Bronchial epithelial cell (primary cell): ENCODE measurements around the gene AGBL5. TPM values are rescaled to one million over a fixed set of nuclear protein-coding genes. Genes with fewer than 3 reads are reported as not detected.

Experiments used
- DNase-seq: peaks from one replicate; pipeline ENCODE4 v3.0.0-alpha.2; 2010; ENCODE audit warnings: low read depth
- FAIRE-seq: peaks from 2 replicates; lab custom pipeline; 2011; peaks lifted over from hg19 to GRCh38; lab: Jason Lieb, UNC
- H3K27me3 ChIP-seq: 2 replicates; pipeline ENCODE4 v1.5.1; 2011; ENCODE audit warnings: low read length; ENCODE audit not compliant: control insufficient read depth, insufficient read depth
- H3K36me3 ChIP-seq: 2 replicates; pipeline ENCODE4 v1.5.1; 2011; ENCODE audit warnings: low read length; ENCODE audit not compliant: control insufficient read depth, insufficient read depth
- H3K4me3 ChIP-seq: 2 replicates; pipeline ENCODE4 v1.5.1; 2011; ENCODE audit warnings: mild to moderate bottlenecking, low read depth, low read length, control low read depth
- CTCF ChIP-seq: IDR thresholded peaks from 2 replicates; pipeline ENCODE4 v1.5.1; 2011; ENCODE audit warnings: mild to moderate bottlenecking, moderate library complexity, low read length, control low read depth, inconsistent platforms; ENCODE audit not compliant: insufficient read depth, severe bottlenecking
- total RNA-seq: library from RNA; depleted of rRNA; stranded (reverse); fragments of >200 nt; gene quantifications from 2 replicates; pipeline ENCODE4 v1.2.1, GENCODE V29; 2014

Gene AGBL5
- total RNA-seq, 1 donor from 2014 or later: 9.2 TPM

DNA sequence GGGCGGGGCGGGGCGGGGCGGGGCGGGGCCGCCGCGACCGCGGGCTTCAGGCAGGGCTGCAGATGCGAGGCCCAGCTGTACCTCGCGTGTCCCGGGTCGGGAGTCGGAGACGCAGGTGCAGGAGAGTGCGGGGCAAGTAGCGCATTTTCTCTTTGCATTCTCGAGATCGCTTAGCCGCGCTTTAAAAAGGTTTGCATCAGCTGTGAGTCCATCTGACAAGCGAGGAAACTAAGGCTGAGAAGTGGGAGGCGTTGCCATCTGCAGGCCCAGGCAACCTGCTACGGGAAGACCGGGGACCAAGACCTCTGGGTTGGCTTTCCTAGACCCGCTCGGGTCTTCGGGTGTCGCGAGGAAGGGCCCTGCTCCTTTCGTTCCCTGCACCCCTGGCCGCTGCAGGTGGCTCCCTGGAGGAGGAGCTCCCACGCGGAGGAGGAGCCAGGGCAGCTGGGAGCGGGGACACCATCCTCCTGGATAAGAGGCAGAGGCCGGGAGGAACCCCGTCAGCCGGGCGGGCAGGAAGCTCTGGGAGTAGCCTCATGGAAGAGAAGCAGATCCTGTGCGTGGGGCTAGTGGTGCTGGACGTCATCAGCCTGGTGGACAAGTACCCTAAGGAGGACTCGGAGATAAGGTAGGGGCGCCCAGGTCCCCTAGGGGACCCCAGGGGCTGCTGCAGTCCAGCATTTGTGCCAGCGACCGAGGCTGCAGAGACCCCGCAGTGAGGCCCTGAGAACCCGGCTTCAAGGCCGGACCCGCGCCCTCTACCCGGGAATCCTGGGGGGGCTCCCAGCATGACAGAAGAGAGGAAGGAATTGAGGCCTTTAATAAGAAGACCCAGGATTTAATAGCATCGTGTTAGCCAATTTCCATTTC is 35.5 kb downstream of the AGBL5 start, which contains the start of gene KHK:
KHK (plus strand) TSS at position 49 of the 870 bp plus-strand sequence; CDS start at position 537, 488 bp downstream.
- FAIRE-seq (no peak), DNase-seq (peak; percentile 38)
- H3K36me3 ChIP-seq: no peaks in the 10 kb centered on the region
- no peak for TF ChIP-seq CTCF
- H3K4me3 ChIP-seq: peak within 1 kb of the TSS; percentile 64
- H3K27me3 ChIP-seq: no peaks in the 10 kb centered on the region

- no peak for FAIRE-seq
- no peak for TF ChIP-seq CTCF
- Histone ChIP-seq H3K4me3 (no peak overlapping the region), H3K36me3 (no peaks in the 10 kb centered on the region), H3K27me3 (no peaks in the 10 kb centered on the region)
- no peak for DNase-seq
Observed at GRCh38 chr2:27087823-27088410, 36.4 kb downstream of the AGBL5 start.

DNA sequence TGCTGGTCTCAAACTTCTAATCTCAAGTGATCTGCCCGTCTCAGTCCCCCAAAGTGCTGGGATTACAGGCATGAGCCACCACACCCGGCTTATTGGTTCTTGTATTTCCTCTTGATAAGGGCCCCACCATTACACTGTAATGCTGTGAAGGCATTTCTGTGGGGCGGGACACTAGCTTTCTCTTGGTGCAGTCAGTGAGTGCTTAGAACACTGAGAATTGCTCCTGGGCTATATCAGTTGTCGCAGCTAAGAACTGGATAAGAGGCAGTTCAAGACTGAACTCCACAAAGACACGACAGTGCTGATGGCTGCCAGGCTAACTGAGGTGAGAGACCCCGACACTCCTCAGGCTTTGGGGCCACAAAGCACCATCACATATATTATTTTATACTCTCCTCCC is 37.2 kb downstream of the AGBL5 start:
- no peak for TF ChIP-seq CTCF
- Histone ChIP-seq H3K27me3 (no peaks in the 10 kb centered on the region), H3K4me3 (no peak overlapping the region), H3K36me3 (no peaks in the 10 kb centered on the region)
- no peak for DNase-seq
- FAIRE-seq: no peak

DNA sequence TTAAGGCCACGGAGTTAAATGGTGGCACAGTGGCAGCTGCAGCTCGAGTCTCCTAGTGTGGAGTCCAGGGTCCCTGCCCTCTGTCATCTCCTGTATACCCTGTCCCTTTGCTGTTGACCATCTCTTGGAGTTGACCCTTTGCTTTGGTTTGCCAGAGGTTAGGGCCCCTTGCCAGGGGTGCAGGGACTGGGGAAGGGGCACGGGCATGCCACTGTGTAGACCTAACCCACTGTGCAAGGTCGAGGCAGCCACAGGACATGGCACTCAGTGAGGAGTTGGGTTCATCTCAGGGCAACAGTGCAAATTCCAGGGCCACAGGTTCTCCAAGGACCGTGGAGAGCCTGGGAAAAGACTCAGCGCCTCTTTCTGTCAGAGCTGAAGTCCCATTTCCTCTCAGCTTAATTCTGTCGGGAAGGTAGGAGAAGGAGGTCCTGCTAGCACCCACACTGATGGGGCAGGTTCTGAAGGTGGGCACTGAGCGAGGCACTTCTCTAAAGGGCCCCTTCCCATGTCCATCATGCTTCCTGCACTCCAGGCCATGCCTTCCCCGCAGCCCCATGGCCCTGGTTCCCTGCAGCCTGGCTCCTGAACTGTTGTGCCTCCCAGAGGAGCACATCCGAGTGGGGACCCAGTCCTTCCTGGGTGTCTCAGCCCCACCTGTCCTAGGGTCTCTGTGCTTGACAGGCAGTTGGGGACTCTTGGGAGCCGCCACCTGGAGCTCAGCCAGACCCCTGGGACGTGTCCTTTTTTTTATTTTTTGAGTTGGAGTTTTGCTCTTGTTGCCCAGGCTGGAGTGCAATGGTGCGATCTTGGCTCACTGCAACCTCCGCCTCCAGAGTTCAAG is 37.9 kb downstream of the AGBL5 start:
- H3K27me3 ChIP-seq: no peaks in the 10 kb centered on the region
- no peaks in the 10 kb centered on the region for H3K36me3 ChIP-seq
- FAIRE-seq (no peak), DNase-seq (no peak)
- H3K4me3 ChIP-seq: no peak overlapping the region
- no peak for TF ChIP-seq CTCF

DNA sequence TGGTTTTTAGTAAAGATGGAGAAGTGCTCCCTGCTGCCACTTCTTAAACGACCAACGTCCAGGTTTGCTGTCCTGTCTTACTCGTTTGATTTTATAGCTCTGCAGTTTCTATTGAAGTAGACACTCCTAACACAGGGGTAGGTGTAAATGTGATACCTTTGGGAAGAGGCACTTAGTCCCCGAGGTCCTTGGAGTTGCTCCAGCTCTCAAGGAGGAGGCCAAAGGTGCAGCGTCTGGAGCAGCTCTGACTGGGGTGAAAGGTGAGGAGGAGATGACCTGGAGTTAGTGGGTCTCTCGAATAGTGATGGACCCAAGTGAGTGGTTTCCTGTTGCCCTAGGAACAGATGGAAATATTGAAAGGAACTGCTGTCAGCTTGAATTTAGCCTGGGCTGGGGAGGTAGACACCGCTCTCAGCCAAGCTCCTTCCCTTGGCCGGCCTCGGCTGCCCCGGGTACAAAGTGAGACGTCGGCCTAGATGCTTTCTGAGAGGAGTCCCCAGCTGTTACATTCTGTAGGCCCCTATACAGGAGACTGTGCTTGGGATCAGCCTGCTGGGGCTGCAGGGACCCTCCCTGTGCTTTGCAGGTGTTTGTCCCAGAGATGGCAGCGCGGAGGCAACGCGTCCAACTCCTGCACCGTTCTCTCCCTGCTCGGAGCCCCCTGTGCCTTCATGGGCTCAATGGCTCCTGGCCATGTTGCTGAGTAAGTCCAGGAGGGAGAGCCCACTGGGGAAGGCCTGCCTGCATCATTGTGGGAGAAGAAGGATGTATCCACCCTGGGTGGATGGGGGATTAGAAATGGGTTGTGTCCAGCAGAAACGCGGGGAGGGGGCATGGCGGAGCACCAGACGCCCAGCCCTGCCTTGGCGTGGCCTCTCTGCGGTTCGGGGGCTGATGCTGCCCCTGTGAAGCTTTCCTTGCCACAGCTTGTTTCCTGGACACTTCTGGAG is 40.6 kb downstream of the AGBL5 start:
- no peak for TF ChIP-seq CTCF
- no peak overlapping the region for H3K4me3 ChIP-seq
- FAIRE-seq: no peak

More for the DNA sequence above, 40.6 kb downstream of the AGBL5 start:
- Histone ChIP-seq H3K36me3 (no peaks in the 10 kb centered on the region), H3K27me3 (no peaks in the 10 kb centered on the region)
- DNase-seq: no peak
